SK-N-SH (cell line): ENCODE data around the gene PRKCG. TPM values are rescaled to one million over a fixed set of nuclear protein-coding genes. Genes with fewer than 3 reads are reported as not detected.
A peak's percentile ranks its signal among the peaks of the same experiment; 100 is the strongest.

Experiments
- CTCF ChIA-PET: fragments of 300-600, 350-600 bp; formaldehyde crosslinking; extraction: SDS; loops from one replicate; lab custom pipeline; 2021; lab: Yijun Ruan, JAX
- POLR2A ChIA-PET: fragments of 350-600 bp; sonication (Branson Sonifier 250); formaldehyde crosslinking; extraction: SDS; loops from one replicate; lab custom pipeline; 2020; ENCODE audit warnings: antibody characterized with exemption, inconsistent platforms; lab: Yijun Ruan, JAX
- DNase-seq: peaks from one replicate; pipeline ENCODE4 v3.0.0; 2012
- H2AFZ ChIP-seq: fragments of 200-600 bp; sonication (generic); 2 replicates; pipeline ENCODE4 v1.8.1; 2016; ENCODE audit warnings: antibody characterized with exemption, mild to moderate bottlenecking, low read depth
- H3F3A ChIP-seq: fragments of 200-600 bp; sonication (generic); replicated peaks from 2 replicates; pipeline ENCODE3; 2016; ENCODE audit warnings: antibody characterized with exemption, mild to moderate bottlenecking; ENCODE audit not compliant: insufficient read depth
- H3K27ac ChIP-seq, 2 experiments: fragments of 200-500 bp in 1 of 2; fragments of 200-600 bp in 1 of 2; sonication (Bioruptor generic) in 1 of 2; sonication (generic), shearing (Covaris generic) in 1 of 2; 2 replicates each; pipeline versions ENCODE4 v1.5.1 to v1.6.1; 2014 to 2016; ENCODE audit warnings: low read depth in 2 of 2, inconsistent platforms in 1 of 2, low read length in 1 of 2, mild to moderate bottlenecking in 1 of 2, mixed read lengths in 1 of 2
- H3K27me3 ChIP-seq: fragments of 200-600 bp; sonication (generic), shearing (Covaris generic); 2 replicates; pipeline ENCODE4 v1.6.1; 2016; ENCODE audit warnings: mixed run types; ENCODE audit not compliant: insufficient read depth
- H3K36me3 ChIP-seq, 2 experiments: fragments of 200-500 bp in 1 of 2; fragments of 200-600 bp in 1 of 2; sonication (Bioruptor generic) in 1 of 2; sonication (generic) in 1 of 2; replicated peaks in 1 of 2; 2 replicates each; pipeline versions ENCODE3 to v1.5.1; 2014 to 2016; ENCODE audit warnings: low read length in 1 of 2, mild to moderate bottlenecking in 1 of 2; ENCODE audit not compliant: insufficient read depth in 2 of 2, control insufficient read depth in 1 of 2
- H3K4me1 ChIP-seq, 2 experiments: fragments of 200-500 bp in 1 of 2; fragments of 200-600 bp in 1 of 2; sonication (Bioruptor generic) in 1 of 2; sonication (generic), shearing (Covaris generic) in 1 of 2; 2 replicates each; pipeline versions ENCODE4 v1.5.1 to v1.6.1; 2014 to 2016; ENCODE audit warnings: low read depth in 1 of 2, low read length in 1 of 2, mixed run types in 1 of 2; ENCODE audit not compliant: insufficient read depth in 2 of 2, control insufficient read depth in 1 of 2
- H3K4me2 ChIP-seq: fragments of 200-600 bp; sonication (generic), shearing (Covaris generic); 2 replicates; pipeline ENCODE4 v1.6.1; 2017; ENCODE audit warnings: mixed run types
- H3K4me3 ChIP-seq, 2 experiments: fragments of 200-500 bp in 1 of 2; fragments of 200-600 bp in 1 of 2; sonication (Bioruptor generic) in 1 of 2; sonication (generic), shearing (Covaris generic) in 1 of 2; 2 replicates each; pipeline versions ENCODE4 v1.5.1 to v1.8.1; 2014 to 2016; ENCODE audit warnings: low read depth in 2 of 2, inconsistent platforms in 1 of 2, low read length in 1 of 2, mild to moderate bottlenecking in 1 of 2, mixed read lengths in 1 of 2, moderate library complexity in 1 of 2
- H3K79me2 ChIP-seq: fragments of 200-600 bp; sonication (generic); 2 replicates; pipeline ENCODE4 v1.8.1; 2017; ENCODE audit warnings: mild to moderate bottlenecking; ENCODE audit not compliant: insufficient read depth
- H3K9ac ChIP-seq: fragments of 200-600 bp; sonication (generic); 2 replicates; pipeline ENCODE4 v1.6.1; 2017; ENCODE audit warnings: mixed run types
- H3K9me2 ChIP-seq: fragments of 200-600 bp; sonication (generic); 2 replicates; pipeline ENCODE4 v1.6.1; 2017; ENCODE audit warnings: mixed run types
- H3K9me3 ChIP-seq: fragments of 200-600 bp; sonication (generic); 2 replicates; pipeline ENCODE4 v1.6.1; 2017; ENCODE audit warnings: mixed run types, mild to moderate bottlenecking, moderate library complexity
- H4K20me1 ChIP-seq: fragments of 200-600 bp; sonication (generic); 2 replicates; pipeline ENCODE4 v1.6.1; 2017; ENCODE audit warnings: mild to moderate bottlenecking, mixed run types; ENCODE audit not compliant: insufficient read depth
- CHD2 ChIP-seq: fragments of 150-350 bp; IDR thresholded peaks from 2 replicates; pipeline ENCODE4 v1.6.1; 2018; ENCODE audit warnings: low read length; ENCODE audit not compliant: partially characterized antibody
- FOSL2 ChIP-seq: IDR thresholded peaks from 2 replicates; pipeline ENCODE4 v1.4.0; 2012; ENCODE audit warnings: low read depth, mild to moderate bottlenecking, moderate library complexity, borderline replicate concordance
- FOXJ3 ChIP-seq: sonication (generic); formaldehyde crosslinking; IDR thresholded peaks from 2 replicates; pipeline ENCODE4 v1.5.1; 2020; ENCODE audit warnings: mild to moderate bottlenecking, missing genetic modification reagents
- GABPA ChIP-seq: IDR thresholded peaks from 2 replicates; pipeline ENCODE4 v1.4.0; 2012; ENCODE audit warnings: low read depth, mild to moderate bottlenecking
- GATA2 ChIP-seq: sonication (generic); formaldehyde crosslinking; IDR thresholded peaks from 2 replicates; pipeline ENCODE4 v1.5.0; 2020; ENCODE audit warnings: mild to moderate bottlenecking, missing genetic modification reagents
- IRF3 ChIP-seq: fragments of 150-350 bp; IDR thresholded peaks from 2 replicates; pipeline ENCODE4 v1.6.1; 2016; ENCODE audit warnings: mild to moderate bottlenecking, low read depth, low read length
- MAX ChIP-seq: IDR thresholded peaks from 2 replicates; pipeline ENCODE4 v1.4.0; 2012; ENCODE audit warnings: low read depth
- MEF2A ChIP-seq: IDR thresholded peaks from 2 replicates; pipeline ENCODE4 v1.4.0; 2012; ENCODE audit warnings: low read depth, borderline replicate concordance
- PBX3 ChIP-seq: IDR thresholded peaks from 2 replicates; pipeline ENCODE4; 2012
- RCOR1 ChIP-seq: fragments of 150-350 bp; IDR thresholded peaks from 2 replicates; pipeline ENCODE4 v1.6.1; 2017; ENCODE audit warnings: antibody characterized with exemption, low read length
- RFX5 ChIP-seq: IDR thresholded peaks from 2 replicates; pipeline ENCODE4 v1.6.1; 2012; ENCODE audit warnings: mild to moderate bottlenecking, improper control_type of control experiment, low read length
- RXRA ChIP-seq: IDR thresholded peaks from 2 replicates; pipeline ENCODE4 v1.4.0; 2012; ENCODE audit warnings: low read depth, mild to moderate bottlenecking, borderline replicate concordance
- YY1 ChIP-seq: IDR thresholded peaks from 2 replicates; pipeline ENCODE4 v1.4.0; 2012; ENCODE audit warnings: low read depth, mild to moderate bottlenecking
- WGBS: methylation state at CpG from one replicate; pipeline ENCODE4 v1.1.6; 2017; ENCODE audit warnings: low lambda C conversion rate; 5-methylcytosine and 5-hydroxymethylcytosine counted together
- polyA plus RNA-seq, 3 experiments: library from polyadenylated mRNA; depleted of rRNA; stranded (reverse); fragments of >200 nt; gene quantifications; 2 replicates each; pipeline ENCODE4 v1.2.3, GENCODE V29; 2012

The PRKCG gene
- polyA plus RNA-seq, 1 of the 3 experiments (the other 2 are of a cell fraction) = 0.08 TPM

GRCh38 chr19:53907690-53908089 lies 25.7 kb downstream of the PRKCG start:
- CTCF ChIA-PET = interaction anchor here (0.6 to 3.2 kb wide), 16 partner anchors 9 to 1170 kb away, joined by 3 to 47 read pairs (median 4); partner anchors contain the start of gene MYADM
- H3K36me3 ChIP-seq = no peaks in the 10 kb centered on the region
- H3K9me3 ChIP-seq = no peaks in the 10 kb centered on the region
- no peak for DNase-seq
- no peaks in the 10 kb centered on the region for H3K9me2 ChIP-seq
- H3K79me2 ChIP-seq = peaks cover 16% of the 10 kb centered on the region
- 77% methylated on average over 15 of the region's 17 CpGs for WGBS
- H3K9ac ChIP-seq = no peak overlapping the region
- POLR2A ChIA-PET = interaction anchor here (0.8 to 1.2 kb wide), 2 partner anchors 18 to 40 kb away, joined by 3 read pairs; partner anchors contain the start of gene MYADM
- peaks cover 0 to 20% of the 10 kb centered on the region in 2 experiments; a peak in 1 of 4 replicates for H3K4me1 ChIP-seq
- H3F3A ChIP-seq = peaks cover 7% of the 10 kb centered on the region
- TF ChIP-seq GATA2 (CRISPR knock-in tag) = no peak
- TF ChIP-seq MEF2A = no peak
- no peak for TF ChIP-seq RFX5
- TF ChIP-seq YY1 = no peak
- no peak for TF ChIP-seq FOXJ3
- TF ChIP-seq PBX3 = no peak
- no peak for TF ChIP-seq RCOR1
- TF ChIP-seq FOSL2 = no peak
- TF ChIP-seq RXRA = no peak
- H3K27ac ChIP-seq = no peak overlapping the region
- peaks cover 20% of the 10 kb centered on the region for H3K27me3 ChIP-seq
- peak overlapping the region; percentile 96 for H3K4me2 ChIP-seq
- H2AFZ ChIP-seq = peak overlapping the region; percentile 83; the same call in 1 of the 2 replicates
- peaks cover 20% of the 10 kb centered on the region for H4K20me1 ChIP-seq
- peak overlapping the region in 1 of 2 experiments; percentile 82; a peak in 3 of 4 replicates for H3K4me3 ChIP-seq

GRCh38 chr19:53908106-53908934 lies 26.3 kb downstream of the PRKCG start:
- POLR2A ChIA-PET = interaction anchor here (0.8 to 1.2 kb wide), 2 partner anchors 18 to 40 kb away, joined by 3 read pairs; partner anchors contain the start of gene MYADM

More at GRCh38 chr19:53908106-53908934, 26.3 kb downstream of the PRKCG start:
- H3K79me2 ChIP-seq = peaks cover 16% of the 10 kb centered on the region
- DNase-seq = peak; percentile 89
- H3K9ac ChIP-seq = peak overlapping the region; percentile 62
- WGBS = 3% methylated on average over 20 of the region's 51 CpGs
- peaks cover 0 to 3% of the 10 kb centered on the region in 2 experiments for H3K36me3 ChIP-seq
- peaks cover 0 to 20% of the 10 kb centered on the region in 2 experiments; a peak in 1 of 4 replicates for H3K4me1 ChIP-seq
- peak overlapping the region; percentile 77 to 82 for H3K4me3 ChIP-seq
- peaks cover 7% of the 10 kb centered on the region for H3F3A ChIP-seq
- no peak for TF ChIP-seq IRF3
- peak; percentile 92 for TF ChIP-seq CHD2
- 0 out of 2 replicates have a peak, but pooled peaks have one; percentile 40 for TF ChIP-seq MAX
- no peak for TF ChIP-seq FOSL2
- peak; percentile 29 for TF ChIP-seq GABPA
- 0 out of 2 replicates have a peak, but pooled peaks have one; percentile 15 for TF ChIP-seq RCOR1
- H3K27ac ChIP-seq = peak overlapping the region; percentile 29 to 77; a peak in 3 of 4 replicates
- no peaks in the 10 kb centered on the region for H3K9me3 ChIP-seq
- H3K27me3 ChIP-seq = peaks cover 20% of the 10 kb centered on the region
- H3K9me2 ChIP-seq = no peaks in the 10 kb centered on the region
- H4K20me1 ChIP-seq = peaks cover 22% of the 10 kb centered on the region
- peak overlapping the region; percentile 83 for H2AFZ ChIP-seq
- CTCF ChIA-PET = interaction anchor here (0.6 to 3.2 kb wide), 15 partner anchors 9 to 1169 kb away, joined by 3 to 47 read pairs (median 4); partner anchors contain the start of gene MYADM
- peak overlapping the region; percentile 96 for H3K4me2 ChIP-seq
